Trophoblast cell (in vitro differentiated cells and primary cell): Measurements from ENCODE around the gene PCSK5.

ENCODE experiments used
- DNase-seq, 2 donors: peaks; one replicate each; pipeline ENCODE4 v3.0.0-alpha.2; 2016
- H2AFZ ChIP-seq: 2 replicates; pipeline ENCODE4 v1.6.1; 2013; ENCODE audit warnings: low read length, moderate library complexity, mild to moderate bottlenecking; ENCODE audit not compliant: insufficient read depth, poor library complexity
- H2AK5ac ChIP-seq: 2 replicates; pipeline ENCODE4 v1.6.1; 2013; ENCODE audit warnings: mild to moderate bottlenecking, low read length
- H2BK120ac ChIP-seq: 2 replicates; pipeline ENCODE4 v1.6.1; 2013; ENCODE audit warnings: low read length, mild to moderate bottlenecking, moderate library complexity; ENCODE audit not compliant: insufficient read depth, poor library complexity
- H2BK12ac ChIP-seq: 2 replicates; pipeline ENCODE4 v1.6.1; 2013; ENCODE audit warnings: mild to moderate bottlenecking, low read length, moderate library complexity
- H2BK5ac ChIP-seq: 2 replicates; pipeline ENCODE4 v1.6.1; 2013; ENCODE audit warnings: low read length, low read depth, moderate library complexity, mild to moderate bottlenecking; ENCODE audit not compliant: poor library complexity
- H3K14ac ChIP-seq: 2 replicates; pipeline ENCODE4 v1.6.1; 2013; ENCODE audit warnings: mild to moderate bottlenecking, low read length
- H3K18ac ChIP-seq: 2 replicates; pipeline ENCODE4 v1.6.1; 2013; ENCODE audit warnings: mild to moderate bottlenecking, low read length
- H3K23ac ChIP-seq: 2 replicates; pipeline ENCODE4 v1.6.1; 2013; ENCODE audit warnings: low read length
- H3K27ac ChIP-seq: 2 replicates; pipeline ENCODE4 v1.5.1; 2013; ENCODE audit warnings: low read depth, mild to moderate bottlenecking, inconsistent platforms, low read length, moderate library complexity
- H3K27me3 ChIP-seq: 2 replicates; pipeline ENCODE4 v1.6.1; 2013; ENCODE audit warnings: inconsistent platforms, mild to moderate bottlenecking, low read length, moderate library complexity; ENCODE audit not compliant: insufficient read depth
- H3K36me3 ChIP-seq, 2 experiments: 1 replicate in 1 of 2; 2 replicates in 1 of 2; pipeline ENCODE4 v1.6.1; 2013; ENCODE audit warnings: low read length in 2 of 2, mild to moderate bottlenecking in 2 of 2, moderate library complexity in 1 of 2; ENCODE audit not compliant: insufficient read depth in 2 of 2, control insufficient read depth in 1 of 2
- H3K4ac ChIP-seq: 2 replicates; pipeline ENCODE4 v1.6.1; 2013; ENCODE audit warnings: low read depth, mild to moderate bottlenecking, low read length, moderate library complexity
- H3K4me1 ChIP-seq, 2 experiments: 1 replicate in 1 of 2; 2 replicates in 1 of 2; pipeline ENCODE4 v1.6.1; 2013; ENCODE audit warnings: low read length in 2 of 2, mild to moderate bottlenecking in 2 of 2, moderate library complexity in 1 of 2; ENCODE audit not compliant: insufficient read depth in 2 of 2, control insufficient read depth in 1 of 2
- H3K4me2 ChIP-seq: 2 replicates; pipeline ENCODE4 v1.6.1; 2013; ENCODE audit warnings: inconsistent platforms, mild to moderate bottlenecking, low read length, moderate library complexity
- H3K4me3 ChIP-seq: 2 replicates; pipeline ENCODE4 v1.5.1; 2013; ENCODE audit warnings: mild to moderate bottlenecking, low read depth, low read length, inconsistent platforms
- H3K79me1 ChIP-seq: one replicate; pipeline ENCODE4 v1.6.1; 2013; ENCODE audit warnings: low read length
- H3K79me2 ChIP-seq: 2 replicates; pipeline ENCODE4 v1.6.1; 2013; ENCODE audit warnings: low read length, mild to moderate bottlenecking; ENCODE audit not compliant: control insufficient read depth, insufficient read depth, poor library complexity
- H3K9ac ChIP-seq: 2 replicates; pipeline ENCODE4 v1.6.1; 2013; ENCODE audit warnings: mild to moderate bottlenecking, low read length
- H3K9me3 ChIP-seq: 2 replicates; pipeline ENCODE4 v1.6.1; 2013; ENCODE audit warnings: low read depth, mild to moderate bottlenecking, control low read depth, inconsistent platforms, low read length; ENCODE audit not compliant: insufficient read depth
- H4K12ac ChIP-seq: 2 replicates; pipeline ENCODE4 v1.6.1; 2013; ENCODE audit warnings: low read depth, mild to moderate bottlenecking, low read length, moderate library complexity
- H4K8ac ChIP-seq: 2 replicates; pipeline ENCODE4 v1.6.1; 2013; ENCODE audit warnings: low read depth, mild to moderate bottlenecking, low read length, moderate library complexity
- H4K91ac ChIP-seq: one replicate; pipeline ENCODE4 v1.6.1; 2013; ENCODE audit warnings: low read depth, mild to moderate bottlenecking, low read length, moderate library complexity
- whole genome bisulfite sequencing: extraction: QIAGEN DNeasy Blood & Tissue Kit; methylation state at CpG from one replicate; pipeline ENCODE4 v1.1.7; 2013; ENCODE audit warnings: missing lambda C conversion rate; ENCODE audit not compliant: insufficient read length, insufficient coverage; ENCODE audit errors: extremely low coverage; 5-methylcytosine and 5-hydroxymethylcytosine counted together

PCSK5 gene

DNA sequence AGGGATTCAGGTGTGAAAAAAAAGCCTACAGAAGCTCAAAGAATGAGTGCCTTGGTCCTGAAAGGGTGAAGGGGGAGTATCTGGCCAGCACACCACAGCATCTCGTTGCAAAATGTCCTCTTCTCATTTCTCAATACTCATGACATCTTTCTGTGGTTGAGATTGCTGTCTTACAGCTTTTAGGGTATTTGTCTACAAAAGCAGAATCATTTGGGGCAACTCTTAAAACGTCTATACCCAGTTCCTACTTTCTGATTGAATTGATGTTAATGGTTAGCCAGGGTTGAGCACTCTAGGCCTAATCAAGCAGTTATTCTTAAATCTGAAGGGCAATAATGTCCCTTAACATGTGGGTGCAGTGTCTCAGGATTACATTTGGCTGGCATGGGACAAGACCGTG lies 21.2 kb upstream of the PCSK5 start:
- no peak overlapping the region for H3K18ac ChIP-seq
- no peaks in the 10 kb centered on the region for H3K9me3 ChIP-seq
- H3K79me1 ChIP-seq, result no peaks in the 10 kb centered on the region
- no peak overlapping the region for H3K23ac ChIP-seq
- H3K4me3 ChIP-seq, result no peak overlapping the region
- H2AK5ac ChIP-seq, result no peak overlapping the region
- no peak overlapping the region for H2BK120ac ChIP-seq
- no peak overlapping the region for H4K12ac ChIP-seq
- no peak overlapping the region for H3K4ac ChIP-seq
- WGBS, result no CpG with 5 or more reads among the region's 3 CpGs
- no peak overlapping the region for H4K91ac ChIP-seq
- no peak overlapping the region for H3K14ac ChIP-seq
- no peak overlapping the region for H4K8ac ChIP-seq
- no peak for DNase-seq
- no peaks in the 10 kb centered on the region for H3K79me2 ChIP-seq
- H3K4me2 ChIP-seq, result no peak overlapping the region
- no peak overlapping the region for H3K9ac ChIP-seq
- no peak overlapping the region for H2BK5ac ChIP-seq
- H2AFZ ChIP-seq, result no peak overlapping the region
- no peaks in the 10 kb centered on the region for H3K36me3 ChIP-seq
- H3K4me1 ChIP-seq, result no peaks in the 10 kb centered on the region
- H3K27me3 ChIP-seq, result no peaks in the 10 kb centered on the region
- H3K27ac ChIP-seq, result no peak overlapping the region
- no peak overlapping the region for H2BK12ac ChIP-seq

DNA sequence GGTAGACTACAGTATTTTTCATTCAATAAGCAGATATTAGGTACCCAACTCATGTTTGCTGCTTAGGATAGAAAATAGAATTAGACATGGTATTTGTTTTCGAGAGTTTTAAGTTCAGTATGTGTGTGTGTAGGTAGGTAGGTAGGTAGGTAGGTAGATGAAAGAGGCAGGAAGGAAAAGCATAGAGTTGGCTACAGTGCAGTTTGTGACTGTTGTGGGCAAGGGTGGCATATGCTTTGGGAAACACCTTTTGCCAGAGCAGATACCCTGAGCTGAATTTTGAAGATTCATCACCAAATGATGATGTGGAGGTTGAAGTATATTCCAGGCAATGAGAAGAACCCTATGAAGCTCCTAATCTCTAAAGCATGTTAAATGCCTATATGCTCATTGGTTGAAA lies 20.0 kb upstream of the PCSK5 start:
- Histone ChIP-seq H4K91ac (no peak overlapping the region), H2BK5ac (no peak overlapping the region), H2BK12ac (no peak overlapping the region), H2BK120ac (no peak overlapping the region), H3K27ac (no peak overlapping the region), H3K9ac (no peak overlapping the region), H3K79me2 (no peaks in the 10 kb centered on the region), H3K27me3 (no peaks in the 10 kb centered on the region), H2AFZ (no peak overlapping the region), H4K12ac (no peak overlapping the region), H3K4me1 (no peaks in the 10 kb centered on the region), H3K4ac (no peak overlapping the region), H3K79me1 (no peaks in the 10 kb centered on the region), H3K14ac (no peak overlapping the region), H3K18ac (no peak overlapping the region), H4K8ac (no peak overlapping the region), H3K23ac (no peak overlapping the region), H3K4me3 (no peak overlapping the region), H3K4me2 (no peak overlapping the region), H3K36me3 (no peaks in the 10 kb centered on the region), H2AK5ac (no peak overlapping the region), H3K9me3 (no peaks in the 10 kb centered on the region)
- WGBS, result 100% methylated on average over 1 of the region's 1 CpG
- no peak for DNase-seq

DNA sequence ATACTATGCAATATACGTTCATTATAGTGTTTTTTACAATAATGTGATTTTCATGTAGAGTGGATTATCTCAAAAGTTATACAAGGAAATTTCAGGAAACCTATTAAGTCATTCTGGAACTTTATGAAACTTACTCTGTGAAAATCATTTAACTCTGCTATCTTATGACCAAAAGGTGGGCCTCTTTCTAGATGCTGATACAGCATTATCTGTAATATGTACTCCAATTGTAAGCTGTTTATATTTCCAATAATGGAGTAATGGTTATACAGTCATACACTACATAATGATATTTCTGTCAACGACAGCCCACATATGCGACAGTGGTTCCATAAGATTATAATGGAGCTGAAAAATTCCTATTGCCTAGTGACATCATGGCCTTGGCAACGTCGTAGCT lies 18.8 kb upstream of the PCSK5 start:
- Histone ChIP-seq H4K8ac (no peak overlapping the region), H3K79me2 (no peaks in the 10 kb centered on the region)

DNA sequence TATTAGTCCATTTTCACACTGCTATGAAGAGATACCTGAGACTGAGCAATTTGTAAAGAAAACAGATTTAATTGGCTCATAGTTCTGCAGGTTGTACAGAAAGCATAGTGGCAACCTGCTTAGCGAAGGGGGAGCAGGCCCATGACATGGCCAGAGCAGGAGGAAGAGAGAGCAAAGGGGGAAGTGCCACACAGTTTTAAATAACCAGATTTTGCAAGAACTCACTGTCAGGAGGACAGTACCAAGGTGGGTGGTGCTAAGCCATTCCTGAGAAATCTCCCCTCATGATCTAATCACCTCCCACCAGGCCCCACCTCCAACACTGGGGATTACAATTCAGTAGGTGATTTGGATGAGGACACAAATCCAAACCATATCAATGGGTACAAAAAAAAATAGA lies 16.8 kb upstream of the PCSK5 start:
- no peak overlapping the region for H4K8ac ChIP-seq
- no peak overlapping the region for H4K12ac ChIP-seq
- H4K91ac ChIP-seq, result no peak overlapping the region
- no peak overlapping the region for H3K4ac ChIP-seq
- no peak overlapping the region for H3K27ac ChIP-seq
- DNase-seq, result no peak
- no peak overlapping the region for H2BK12ac ChIP-seq
- no peaks in the 10 kb centered on the region for H3K79me1 ChIP-seq
- no peaks in the 10 kb centered on the region for H3K27me3 ChIP-seq
- no peak overlapping the region for H2AK5ac ChIP-seq
- H3K9me3 ChIP-seq, result no peaks in the 10 kb centered on the region
- no peaks in the 10 kb centered on the region for H3K79me2 ChIP-seq
- WGBS, result no CpG with 5 or more reads among the region's 1 CpG
- H3K36me3 ChIP-seq, result no peaks in the 10 kb centered on the region
- H3K4me2 ChIP-seq, result no peak overlapping the region
- no peak overlapping the region for H3K4me3 ChIP-seq
- no peaks in the 10 kb centered on the region for H3K4me1 ChIP-seq
- H2AFZ ChIP-seq, result no peak overlapping the region
- H3K14ac ChIP-seq, result no peak overlapping the region
- no peak overlapping the region for H2BK5ac ChIP-seq
- H3K9ac ChIP-seq, result no peak overlapping the region
- no peak overlapping the region for H3K23ac ChIP-seq
- no peak overlapping the region for H2BK120ac ChIP-seq
- no peak overlapping the region for H3K18ac ChIP-seq

More for the DNA sequence above, 18.8 kb upstream of the PCSK5 start:
- no peak overlapping the region for H3K14ac ChIP-seq
- no CpG with 5 or more reads among the region's 5 CpGs for WGBS
- H2AFZ ChIP-seq, result no peak overlapping the region
- no peaks in the 10 kb centered on the region for H3K9me3 ChIP-seq
- no peak overlapping the region for H2BK120ac ChIP-seq
- H3K27ac ChIP-seq, result no peak overlapping the region
- no peak overlapping the region for H3K9ac ChIP-seq
- no peak overlapping the region for H3K4me2 ChIP-seq
- H3K79me1 ChIP-seq, result no peaks in the 10 kb centered on the region
- no peak overlapping the region for H4K91ac ChIP-seq
- H2BK12ac ChIP-seq, result no peak overlapping the region
- H3K4ac ChIP-seq, result no peak overlapping the region
- no peak for DNase-seq
- H3K36me3 ChIP-seq, result no peaks in the 10 kb centered on the region
- no peaks in the 10 kb centered on the region for H3K4me1 ChIP-seq
- H3K18ac ChIP-seq, result no peak overlapping the region
- no peak overlapping the region for H3K4me3 ChIP-seq
- H3K23ac ChIP-seq, result no peak overlapping the region
- no peak overlapping the region for H2AK5ac ChIP-seq
- H3K27me3 ChIP-seq, result no peaks in the 10 kb centered on the region
- no peak overlapping the region for H4K12ac ChIP-seq
- H2BK5ac ChIP-seq, result no peak overlapping the region
